Adipose tissue (tissue), 3 donors: ENCODE measurements around the gene GNPAT. TPM values are rescaled to one million over a fixed set of nuclear protein-coding genes. Genes with fewer than 3 reads are reported as not detected.
"Not testable (repeated sequence)": the region's sequence is repeated elsewhere in the genome, so short reads cannot be mapped to it uniquely, and the experiment has no call there.

Experiments
- H3K27ac ChIP-seq: one replicate; pipeline ENCODE4 v1.5.1; 2013; ENCODE audit warnings: low read depth, low read length
- WGBS, 3 donors: extraction: QIAGEN DNeasy Blood & Tissue Kit; methylation state at CpG; one replicate each; pipeline ENCODE4 v1.1.7; 2013; 5-methylcytosine and 5-hydroxymethylcytosine counted together
- polyA plus RNA-seq, 3 donors: library from polyadenylated mRNA; stranded (reverse); fragments of 200-250 nt; gene quantifications; one replicate each; pipeline ENCODE4 v1.2.3, GENCODE V29; 2013
- donor health status: healthy with polysubstance abuse.
- donor health status: Bipolar disorder and iron deficiency.
- donor health status: healthy.

Gene GNPAT
- polyA plus RNA-seq, 3 donors: 25.1 to 33.9 (median 26.5) TPM

- 17 to 18% (median 17%) methylated on average over 28 of the region's 28 CpGs for WGBS, 3 donors
- H3K27ac ChIP-seq: no peak overlapping the region
Measured at GRCh38 chr1:231211005-231211857, 29.8 kb upstream of the GNPAT start.

DNA sequence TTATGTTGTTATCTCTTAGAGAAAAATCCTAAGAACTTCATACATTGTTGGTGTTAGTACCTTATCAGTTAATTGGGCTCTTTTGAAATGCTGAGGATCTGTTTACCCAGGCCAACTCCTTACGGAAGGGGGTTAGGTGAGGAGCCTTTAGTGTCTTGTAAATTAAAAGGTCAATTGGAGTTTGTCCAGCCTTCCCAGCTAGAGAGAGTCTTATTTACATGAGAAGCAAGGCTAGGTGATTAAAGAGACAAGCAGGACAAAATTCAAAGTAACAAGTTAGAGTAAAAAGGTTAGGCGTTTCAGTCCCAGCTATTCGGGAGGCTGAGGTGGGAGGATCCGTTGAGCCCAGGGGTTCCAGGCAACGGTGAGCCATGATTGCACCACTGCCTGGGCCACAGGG is 28.7 kb upstream of the GNPAT start:
- 52 to 62% (median 61%) methylated on average over 5 of the region's 5 CpGs for WGBS, 3 donors
- H3K27ac ChIP-seq: not testable (repeated sequence)

DNA sequence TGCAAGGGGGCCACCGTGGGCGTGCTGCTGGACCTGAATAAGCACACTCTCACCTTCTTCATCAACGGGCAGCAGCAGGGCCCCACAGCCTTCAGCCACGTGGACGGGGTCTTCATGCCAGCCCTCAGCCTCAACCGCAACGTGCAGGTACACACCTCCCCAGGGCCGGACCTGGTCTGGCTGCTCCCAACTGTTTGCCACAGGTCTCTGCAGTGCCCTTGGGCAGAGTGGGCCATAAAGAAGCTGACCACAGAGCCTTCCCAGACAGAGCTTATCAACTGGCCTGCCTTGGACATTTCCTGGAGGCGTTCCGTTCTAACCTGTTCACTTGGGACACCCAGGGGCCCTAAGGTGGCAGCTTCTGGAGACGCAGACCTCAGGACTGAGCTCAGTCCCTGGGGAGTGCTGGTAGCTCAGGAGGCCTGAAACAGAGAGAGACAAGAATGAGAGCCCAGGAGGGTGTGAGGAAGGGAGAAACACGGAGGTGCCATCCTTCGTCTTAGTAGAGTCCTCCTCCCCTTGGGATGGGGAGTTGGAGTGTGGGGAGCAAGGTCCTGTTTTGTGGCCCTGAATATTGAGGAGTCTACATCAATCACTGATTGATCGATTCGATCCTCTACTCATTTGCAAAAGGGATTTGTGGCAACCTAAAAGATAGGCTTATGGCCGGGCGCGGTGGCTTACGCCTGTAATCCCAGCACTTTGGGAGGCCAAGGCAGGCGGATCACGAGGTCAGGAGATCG is 27.0 kb upstream of the GNPAT start:
- no peak overlapping the region for H3K27ac ChIP-seq
- 91% methylated on average over 22 of the region's 22 CpGs for WGBS, 3 donors

DNA sequence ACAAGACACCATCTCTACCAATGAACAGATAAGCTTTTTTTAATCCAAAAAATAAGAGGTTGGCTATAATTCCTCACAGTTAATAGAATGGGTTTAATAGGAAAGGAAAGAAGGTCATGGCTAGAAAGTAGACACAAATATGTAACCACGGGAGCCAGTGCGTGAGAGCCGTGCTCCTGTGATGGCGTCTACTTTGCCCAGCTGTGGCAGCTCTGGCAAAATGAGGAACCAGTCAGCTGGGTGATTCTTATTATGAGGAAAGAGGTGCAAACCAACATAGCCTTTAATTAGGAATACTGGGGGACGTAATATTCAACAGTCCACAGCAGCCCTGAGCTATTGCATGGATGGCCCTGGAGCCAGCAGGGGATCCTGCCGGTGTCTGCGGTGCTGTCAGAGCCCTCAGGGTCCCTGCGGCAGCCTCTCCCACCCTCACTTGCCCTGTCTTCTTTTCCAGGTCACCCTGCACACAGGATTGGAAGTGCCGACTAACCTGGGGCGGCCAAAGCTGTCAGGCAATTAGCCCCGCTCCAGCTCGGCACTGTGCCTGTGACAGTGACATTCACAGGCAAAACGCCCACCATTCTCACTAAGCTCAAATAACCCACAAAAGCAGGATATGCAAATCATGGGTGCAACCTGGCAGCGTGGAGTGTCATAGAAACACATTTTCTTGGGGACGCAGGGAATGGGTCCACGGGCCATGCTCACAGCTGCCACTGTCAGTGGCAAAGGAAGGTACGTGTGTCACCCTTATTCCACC is 25.9 kb upstream of the GNPAT start:
- H3K27ac ChIP-seq: no peak overlapping the region
- 68 to 78% (median 69%) methylated on average over 17 of the region's 17 CpGs for WGBS, 3 donors

- WGBS, 3 donors: 71 to 73% (median 71%) methylated on average over 10 of the region's 10 CpGs
- H3K27ac ChIP-seq: no peak overlapping the region
Measured at GRCh38 chr1:231215681-231216385, 25.2 kb upstream of the GNPAT start.

DNA sequence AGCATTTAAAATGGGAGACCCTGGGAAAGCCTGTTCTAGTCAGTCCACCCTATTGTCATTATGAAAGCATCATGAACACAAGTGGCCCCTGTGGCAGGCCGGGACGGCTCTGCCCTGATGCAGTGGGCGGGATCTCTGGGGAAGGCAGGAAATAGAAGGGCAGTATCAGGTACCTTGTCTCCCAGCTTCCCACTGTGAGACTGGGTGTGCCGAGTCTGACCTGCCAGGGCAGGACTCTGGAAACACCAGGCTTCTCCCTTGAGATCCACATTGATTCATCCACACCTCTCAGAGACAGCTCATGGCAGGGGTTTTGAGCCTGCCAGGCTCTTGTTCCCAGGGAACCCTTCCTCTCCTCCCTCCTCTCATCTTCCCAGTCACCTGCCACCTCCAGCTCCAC is 24.5 kb upstream of the GNPAT start:
- 47 to 51% (median 51%) methylated on average over 4 of the region's 4 CpGs for WGBS, 3 donors

DNA sequence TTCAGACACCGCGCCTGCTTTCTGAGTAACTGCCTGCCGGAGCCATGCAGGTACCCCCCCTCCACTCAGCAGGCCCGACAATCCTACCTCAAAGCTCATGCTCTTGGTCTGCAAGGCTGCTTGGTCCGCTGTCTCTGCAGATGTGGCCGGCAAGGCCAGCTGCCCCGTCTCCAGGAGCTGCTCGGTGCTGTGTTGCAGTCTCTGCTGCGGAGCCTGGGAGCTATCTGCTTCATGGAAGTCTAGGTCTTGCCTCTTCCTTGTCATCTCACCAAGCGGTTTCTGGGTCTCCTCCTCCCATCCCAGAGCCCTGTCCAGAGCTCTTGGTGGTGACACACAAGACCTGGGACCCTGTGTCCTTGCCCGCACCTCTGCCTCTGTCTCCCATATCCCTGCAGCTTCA is 24.0 kb upstream of the GNPAT start:
- 86 to 92% (median 87%) methylated on average over 11 of the region's 11 CpGs for WGBS, 3 donors
- H3K27ac ChIP-seq: no peak overlapping the region

More for the DNA sequence above, 24.5 kb upstream of the GNPAT start:
- H3K27ac ChIP-seq: no peak overlapping the region

GRCh38 chr1:231218078-231218477 is 22.9 kb upstream of the GNPAT start:
- WGBS, 3 donors: 72 to 80% (median 80%) methylated on average over 6 of the region's 6 CpGs
- H3K27ac ChIP-seq: no peak overlapping the region

- WGBS, 3 donors: 62 to 79% (median 73%) methylated on average over 10 of the region's 10 CpGs
- no peak overlapping the region for H3K27ac ChIP-seq
Measured at GRCh38 chr1:231219422-231220401, 21.3 kb upstream of the GNPAT start.

DNA sequence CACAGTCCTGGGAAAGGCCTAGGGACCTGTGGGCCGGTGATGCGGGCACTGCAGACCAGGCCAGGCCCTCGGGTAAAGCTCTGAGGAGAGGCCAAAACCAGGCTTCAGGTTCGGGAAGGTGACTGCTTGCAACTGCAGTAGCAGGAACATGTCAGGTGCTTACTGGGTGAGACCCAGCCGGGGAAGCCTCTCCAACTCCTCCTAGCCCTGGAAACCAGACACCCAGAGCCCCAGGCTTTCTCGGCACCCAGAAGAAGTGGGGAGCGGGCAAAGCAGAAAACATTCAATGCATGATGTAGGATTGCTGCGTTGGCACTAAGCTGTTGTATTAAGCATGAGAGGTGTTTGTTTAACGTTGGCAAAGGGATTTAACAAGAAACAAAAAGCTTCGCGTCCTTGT is 20.2 kb upstream of the GNPAT start:
- no peak overlapping the region for H3K27ac ChIP-seq
- WGBS, 3 donors: 83 to 90% (median 85%) methylated on average over 11 of the region's 11 CpGs

GRCh38 chr1:231226156-231226555 is 14.9 kb upstream of the GNPAT start:
- WGBS, 3 donors: 93 to 95% (median 95%) methylated on average over 7 of the region's 7 CpGs
- no peak overlapping the region for H3K27ac ChIP-seq

DNA sequence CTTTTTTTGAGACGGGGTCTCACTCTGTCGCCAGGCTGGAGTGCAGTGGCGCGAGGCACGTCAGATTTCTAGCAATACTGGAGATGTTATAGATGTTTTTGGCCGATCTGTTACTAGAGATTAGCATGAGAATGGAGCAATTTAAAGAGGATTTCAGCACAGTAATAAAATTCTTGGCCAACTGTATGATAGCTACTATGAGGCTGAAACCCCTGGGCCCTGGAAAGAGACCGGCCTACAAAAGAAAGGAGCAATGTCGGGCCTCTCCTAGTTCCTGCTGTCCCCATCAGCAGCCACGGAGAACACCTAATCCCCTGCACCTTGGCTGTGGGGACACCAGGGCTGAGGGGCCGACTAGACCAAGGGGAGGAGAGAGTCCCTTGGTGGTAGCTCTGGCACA is 9.5 kb upstream of the GNPAT start:
- 93 to 96% (median 93%) methylated on average over 10 of the region's 10 CpGs for WGBS, 3 donors
- no peak overlapping the region for H3K27ac ChIP-seq

- WGBS, 3 donors: 65 to 90% (median 90%) methylated on average over 14 of the region's 14 CpGs
Measured at GRCh38 chr1:231232870-231233734, 7.9 kb upstream of the GNPAT start.

DNA sequence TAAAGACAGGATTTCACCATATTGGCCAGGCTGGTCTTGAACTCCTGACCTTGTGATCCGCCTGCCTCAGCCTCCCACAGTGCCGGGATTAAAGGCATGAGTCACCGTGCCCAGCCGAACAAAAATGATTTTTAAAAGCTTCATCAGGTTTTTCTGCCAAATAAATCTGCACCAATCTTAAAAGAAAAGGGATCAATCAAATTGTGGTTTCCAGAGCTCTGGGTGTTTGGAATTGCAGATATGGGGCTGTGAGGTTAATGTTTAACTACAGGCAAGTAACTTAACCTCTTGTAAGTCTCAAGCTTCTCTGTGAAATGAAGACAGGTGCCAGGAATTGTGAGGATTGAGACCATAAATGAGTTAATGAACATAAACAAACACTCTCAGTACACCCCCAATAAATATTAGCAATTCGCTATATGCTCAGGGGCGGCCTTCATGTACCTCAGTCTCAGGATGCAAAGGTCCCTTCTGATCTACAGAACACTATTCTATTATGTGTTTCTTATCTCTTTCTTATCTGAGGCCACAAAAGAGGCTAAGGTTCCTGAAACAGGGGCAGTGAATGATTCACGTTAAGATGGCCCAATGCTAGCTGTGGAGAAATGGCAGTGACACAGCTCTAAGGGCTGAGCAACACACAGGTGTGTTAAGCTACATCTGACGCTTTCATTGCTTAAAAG is 7.1 kb upstream of the GNPAT start:
- WGBS, 3 donors: 31 to 84% (median 75%) methylated on average over 8 of the region's 8 CpGs
- H3K27ac ChIP-seq: no peak overlapping the region

More at GRCh38 chr1:231232870-231233734, 7.9 kb upstream of the GNPAT start:
- no peak overlapping the region for H3K27ac ChIP-seq

DNA sequence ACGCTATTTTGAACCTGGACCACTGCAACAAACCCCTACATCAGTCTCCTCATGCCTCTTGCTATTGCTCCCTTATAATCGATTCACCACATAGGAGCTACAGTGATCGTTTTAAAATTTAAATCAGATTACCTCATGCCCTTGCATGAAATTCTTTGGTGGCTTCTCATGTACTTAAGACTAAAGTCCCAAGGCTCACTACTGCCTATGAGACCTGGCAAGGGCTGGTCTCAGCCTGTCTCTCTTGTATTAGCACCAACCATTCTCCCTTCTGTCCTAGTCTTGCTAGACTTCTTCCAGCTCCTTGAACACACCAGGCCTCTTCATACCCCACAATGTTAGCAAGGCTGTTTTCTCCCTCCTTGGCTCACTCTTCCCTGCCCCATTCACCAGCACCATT is 6.5 kb upstream of the GNPAT start:
- WGBS, 3 donors: 23 to 94% (median 90%) methylated on average over 3 of the region's 3 CpGs
- no peak overlapping the region for H3K27ac ChIP-seq
